ENCODE results near the gene CD34. TPM values are rescaled to one million over a fixed set of nuclear protein-coding genes. Genes with fewer than 3 reads are reported as not detected.

Gene CD34
- polyA plus RNA-seq, 3 donors, result 103 to 118 (median 116) TPM

GRCh38 chr1:207836591-207837347 lies 74.2 kb downstream of the CD34 start:
- no peak for DNase-seq (ENCODE audit: low read depth in 3 of 3, low spot score in 2 of 3)

- DNase-seq (ENCODE audit: low read depth in 3 of 3, low spot score in 2 of 3), result no peak
Measured at GRCh38 chr1:207835958-207836357, 75.0 kb downstream of the CD34 start.

- no peak for DNase-seq (ENCODE audit: low read depth in 3 of 3, low spot score in 2 of 3)
Measured at GRCh38 chr1:207833956-207834660, 76.8 kb downstream of the CD34 start.

GRCh38 chr1:207833381-207833780 lies 77.5 kb downstream of the CD34 start:
- no peak for DNase-seq (ENCODE audit: low read depth in 3 of 3, low spot score in 2 of 3)

GRCh38 chr1:207832796-207833195 lies 78.1 kb downstream of the CD34 start:
- no peak for DNase-seq (ENCODE audit: low read depth in 3 of 3, low spot score in 2 of 3)

GRCh38 chr1:207831517-207832327 lies 79.2 kb downstream of the CD34 start:
- no peak for DNase-seq (ENCODE audit: low read depth in 3 of 3, low spot score in 2 of 3)

Other genes starting within 250 kb of the CD34 start
- 100 to 1,000 TPM; 344 to 380 (median 359) TPM for gene CD46, start 159.1 kb downstream of the CD34 start, polyA plus RNA-seq (ENCODE audit: insufficient read length in 3 of 3)

Data from right renal cortex interstitium (tissue), 3 donors.